GM21515 (cell line): ENCODE measurements around the gene ARID1B.

Experiments
- ATAC-seq: cut with Tn5 transposase; IDR thresholded peaks from one replicate; pipeline ENCODE4 v1.9.1; 2021; ENCODE audit not compliant: unreplicated experiment

ARID1B gene

GRCh38 chr6:156822747-156823206 lies 45.6 kb downstream of the ARID1B start:
- no peak for ATAC-seq

DNA sequence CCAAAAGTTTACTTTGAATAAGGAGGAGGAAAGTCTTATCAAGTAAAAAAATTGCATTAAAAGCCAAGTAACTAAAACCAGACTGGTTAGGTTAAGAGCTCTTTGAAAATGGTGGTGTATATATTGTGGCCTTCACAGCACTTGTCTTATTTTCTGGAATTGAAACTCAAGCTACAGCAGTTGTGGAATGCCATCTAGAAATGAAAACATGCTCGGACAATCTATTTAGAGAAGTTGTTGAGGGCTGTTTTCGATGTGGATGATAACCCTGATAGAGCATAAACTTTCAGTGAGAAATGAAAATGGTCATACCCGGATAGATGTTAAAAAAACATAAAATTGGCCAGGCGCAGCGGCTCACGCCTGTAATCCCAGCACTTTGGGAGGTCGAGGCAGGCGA lies 47.0 kb downstream of the ARID1B start:
- ATAC-seq, result no peak

GRCh38 chr6:156825475-156825874 lies 48.3 kb downstream of the ARID1B start:
- no peak for ATAC-seq

DNA sequence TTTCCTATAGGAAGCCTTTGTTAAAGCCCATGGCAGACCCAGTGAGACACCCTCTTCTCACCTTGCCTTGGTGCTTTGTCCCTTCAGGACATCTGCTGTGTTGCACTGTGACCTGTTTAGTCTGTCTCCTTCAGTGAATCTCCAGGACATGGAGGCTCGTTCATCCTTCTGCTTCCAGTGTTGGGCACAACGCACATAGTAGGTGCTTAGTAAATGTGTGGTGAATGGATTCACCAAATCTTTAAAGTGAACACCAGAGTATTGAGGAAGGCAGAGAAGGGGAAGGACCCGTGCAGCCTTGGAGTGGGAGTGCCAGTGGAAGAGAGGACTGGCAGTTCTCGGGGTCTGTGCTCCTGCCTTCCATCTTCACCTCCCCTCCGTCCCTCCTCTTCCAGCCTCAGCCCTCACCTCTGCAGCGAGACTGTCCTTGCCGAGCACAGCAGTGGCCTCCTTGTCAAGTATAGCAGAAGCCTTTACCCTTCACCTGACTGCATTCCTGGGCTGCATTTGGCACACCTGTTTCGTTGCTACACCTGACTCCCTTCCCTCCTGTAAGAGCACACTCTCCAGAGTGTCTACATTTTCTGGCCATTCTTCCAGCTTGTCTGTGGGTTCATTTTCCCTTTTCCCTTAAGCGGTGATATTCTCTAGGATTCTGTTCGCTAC lies 49.2 kb downstream of the ARID1B start:
- ATAC-seq, result no peak

- ATAC-seq, result no peak
Measured at GRCh38 chr6:156827382-156827781, 50.2 kb downstream of the ARID1B start.

DNA sequence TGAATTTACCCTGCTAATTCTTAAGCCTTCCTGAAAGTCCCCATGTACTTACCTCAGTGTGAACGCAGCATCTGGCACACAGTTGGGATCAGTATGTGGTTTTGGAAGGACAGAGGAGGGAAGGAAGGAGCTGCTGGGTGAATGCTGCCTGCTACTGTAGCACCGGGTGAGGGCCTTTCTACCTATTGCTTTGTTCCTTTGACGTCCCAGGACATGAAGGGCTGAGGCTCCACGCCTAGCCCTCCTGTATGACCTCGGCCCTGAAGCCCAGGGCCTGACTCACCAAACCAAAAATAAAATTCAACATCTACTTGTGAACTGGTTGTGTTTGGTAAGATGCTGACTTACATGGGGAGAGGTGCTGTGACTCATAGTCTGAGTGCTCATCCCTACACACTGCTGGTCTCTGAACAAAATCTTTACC lies 51.1 kb downstream of the ARID1B start:
- no peak for ATAC-seq

DNA sequence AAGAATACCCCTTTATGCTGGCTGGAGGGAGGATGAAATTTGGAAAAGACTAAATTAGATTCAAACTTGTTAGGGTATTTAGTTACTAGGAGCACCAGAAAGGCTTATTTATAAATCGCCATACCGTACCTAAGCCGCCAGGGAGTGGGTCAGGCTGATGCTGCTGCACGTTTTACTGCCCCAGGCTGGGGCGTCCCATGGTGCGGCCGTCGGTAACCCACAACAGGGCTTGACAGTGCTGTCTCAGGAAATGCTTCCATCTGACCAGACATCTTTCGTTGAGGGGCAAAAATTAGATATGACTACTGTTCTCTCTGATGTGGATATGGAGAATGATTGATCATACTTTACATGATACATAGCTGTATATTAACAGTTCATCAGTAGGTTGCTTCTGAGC lies 52.9 kb downstream of the ARID1B start:
- no peak for ATAC-seq

DNA sequence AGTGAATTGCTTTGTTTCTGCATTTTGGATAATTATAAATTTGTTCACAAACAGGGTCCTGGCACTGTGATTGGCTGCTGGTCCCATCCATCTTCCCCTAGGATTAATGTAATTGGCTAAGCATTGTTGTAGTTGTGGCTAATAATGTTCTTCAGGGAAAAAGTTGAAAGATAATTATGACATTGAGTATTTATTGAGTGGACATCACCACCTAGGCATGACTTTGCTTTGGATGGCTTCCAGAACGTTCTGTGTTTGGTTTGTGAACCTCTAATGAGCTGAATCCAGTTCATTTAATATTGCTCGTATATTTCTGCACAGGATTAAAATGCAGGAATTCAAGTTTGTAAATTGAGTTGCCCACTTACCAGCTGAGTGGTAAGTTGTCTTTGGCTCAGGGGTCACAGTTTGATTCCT lies 55.1 kb downstream of the ARID1B start:
- no peak for ATAC-seq

GRCh38 chr6:156832669-156833068 lies 55.5 kb downstream of the ARID1B start:
- ATAC-seq, result no peak

GRCh38 chr6:156833755-156834154 lies 56.6 kb downstream of the ARID1B start:
- ATAC-seq, result no peak

DNA sequence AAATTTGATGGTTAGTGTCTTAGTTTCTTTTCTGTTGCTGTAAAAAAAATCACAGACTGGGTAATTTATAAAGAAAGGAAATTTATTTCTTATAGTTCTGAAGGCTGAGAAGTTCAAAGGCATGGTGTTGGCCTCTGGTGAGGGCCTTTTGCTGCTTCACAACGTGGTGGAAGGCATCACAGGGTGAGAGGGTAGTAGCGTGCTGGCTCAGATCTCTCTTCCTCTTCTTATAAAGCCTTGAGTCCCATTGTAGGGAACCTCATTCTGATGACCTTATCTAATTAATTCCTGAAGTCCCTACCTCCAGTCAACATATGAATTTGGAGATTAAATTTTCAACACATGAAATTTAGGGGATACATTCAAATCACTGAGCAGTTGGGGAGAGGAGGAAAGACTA lies 62.0 kb downstream of the ARID1B start:
- no peak for ATAC-seq

DNA sequence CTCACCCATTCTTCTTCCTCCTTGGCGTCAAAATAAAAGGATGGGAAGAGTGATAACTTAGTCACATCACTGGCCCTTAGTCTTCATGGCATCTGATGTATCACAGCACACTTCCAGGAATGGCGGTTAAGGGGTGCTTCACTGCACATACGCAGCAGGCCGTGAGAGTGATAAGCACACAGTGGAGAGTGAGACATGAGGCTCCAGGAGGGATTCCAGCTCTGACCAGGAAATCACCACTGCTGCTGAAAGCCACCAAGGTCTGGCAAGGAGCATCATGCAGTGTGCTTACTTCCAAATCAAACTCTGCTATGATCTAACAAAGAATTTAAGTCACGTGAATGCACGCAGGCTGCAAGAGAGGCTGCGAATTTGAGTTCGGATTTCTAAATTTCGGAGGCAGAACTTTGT lies 62.4 kb downstream of the ARID1B start:
- ATAC-seq, result no peak

DNA sequence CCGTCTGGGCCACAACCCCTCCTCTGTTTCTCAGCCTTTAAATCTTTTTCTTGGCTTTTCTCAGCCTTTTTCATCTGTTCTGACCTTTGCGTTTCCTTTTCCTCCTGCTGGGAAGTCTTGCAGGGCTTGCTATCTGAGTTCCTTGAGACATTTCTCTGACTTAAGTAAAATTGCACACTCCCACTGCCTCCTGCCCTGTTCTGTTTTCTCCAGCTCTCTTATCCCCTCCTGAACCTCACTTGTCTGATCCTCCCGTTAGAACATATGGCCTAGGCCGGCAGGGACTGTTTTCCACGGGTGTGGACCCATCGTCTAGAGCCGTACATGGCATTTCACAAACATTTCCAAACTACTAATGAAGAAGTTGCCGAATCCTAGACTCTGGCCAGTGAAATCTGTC lies 63.0 kb downstream of the ARID1B start:
- no peak for ATAC-seq

GRCh38 chr6:156840606-156841005 lies 63.4 kb downstream of the ARID1B start:
- no peak for ATAC-seq

GRCh38 chr6:156841508-156841907 lies 64.3 kb downstream of the ARID1B start:
- no peak for ATAC-seq

GRCh38 chr6:156842598-156843250 lies 65.5 kb downstream of the ARID1B start:
- ATAC-seq, result no peak

GRCh38 chr6:156844089-156844488 lies 66.9 kb downstream of the ARID1B start:
- ATAC-seq, result no peak

DNA sequence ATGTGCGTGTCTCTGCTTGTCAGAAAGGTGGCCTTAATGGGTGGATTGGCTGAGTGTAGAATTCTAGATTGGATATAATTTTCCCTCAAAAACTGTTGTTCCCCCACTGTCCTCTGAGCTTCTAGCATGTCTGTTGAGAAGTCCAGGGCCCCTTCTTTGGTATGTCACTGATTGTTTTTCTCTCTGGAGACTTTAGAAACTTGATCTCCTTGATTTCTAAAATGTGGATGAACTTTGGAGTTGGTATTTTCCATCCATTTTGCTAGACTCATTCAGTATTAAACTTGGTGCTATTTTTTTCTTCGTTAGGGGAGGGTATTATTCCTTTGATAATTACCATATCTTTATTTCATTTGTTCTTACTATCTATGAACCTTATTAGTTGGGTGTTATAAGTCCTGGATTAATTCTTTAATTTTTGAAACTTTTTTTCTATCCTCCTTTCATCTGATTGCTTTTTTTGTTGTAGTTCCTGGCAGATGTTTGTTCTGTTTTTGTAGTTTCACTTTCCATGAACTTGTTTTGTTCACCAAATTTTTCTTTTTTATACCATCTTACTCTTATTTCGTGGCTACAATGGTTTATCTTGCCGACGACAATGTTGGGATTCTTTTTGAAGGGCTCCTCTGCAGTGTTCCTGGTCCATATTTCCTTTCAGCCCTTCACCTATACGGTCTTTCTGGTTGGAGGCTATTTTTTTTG lies 68.4 kb downstream of the ARID1B start:
- no peak for ATAC-seq

- ATAC-seq, result no peak
Measured at GRCh38 chr6:156846845-156847599, 69.8 kb downstream of the ARID1B start.

DNA sequence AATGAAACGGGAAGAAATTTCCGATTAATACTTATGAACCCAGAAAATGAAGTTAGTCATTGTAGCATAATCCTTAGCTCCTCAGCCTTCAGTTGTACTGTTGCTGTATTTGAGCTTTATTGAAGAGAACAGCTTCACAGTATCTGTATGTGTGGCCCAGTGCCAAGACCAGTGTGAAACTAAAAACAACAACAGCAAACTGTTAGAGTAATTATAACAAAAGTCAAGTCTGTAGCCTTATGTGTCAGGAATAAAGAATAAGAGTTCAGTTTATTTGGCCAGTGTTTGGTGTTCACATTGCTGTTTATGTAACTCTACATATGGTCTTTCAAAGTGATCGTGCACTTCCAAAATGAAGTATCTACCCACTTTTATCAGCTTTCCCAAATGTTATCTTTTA lies 70.9 kb downstream of the ARID1B start:
- ATAC-seq, result no peak

DNA sequence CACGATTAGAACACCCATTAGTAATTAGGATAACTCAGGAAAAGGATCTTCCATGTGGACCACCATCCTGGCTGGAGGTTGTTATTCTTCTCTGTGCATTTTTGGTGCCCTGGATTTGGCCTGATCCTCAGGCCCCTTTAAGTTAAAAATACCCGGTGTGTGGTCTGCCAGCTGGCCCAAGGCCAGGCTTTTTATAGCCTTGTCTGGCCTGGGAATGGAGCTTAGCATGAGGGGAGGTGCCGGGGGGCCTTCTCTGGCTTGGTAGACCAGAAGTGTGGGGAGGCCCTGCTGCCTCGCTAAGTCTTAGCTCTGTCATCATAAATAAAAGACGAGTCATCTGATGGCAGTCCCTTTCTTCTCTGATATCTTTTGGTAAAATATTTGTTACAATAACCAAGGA lies 71.4 kb downstream of the ARID1B start:
- no peak for ATAC-seq
